Measurements from ENCODE around the gene B3GALT2. TPM values are rescaled to one million over a fixed set of nuclear protein-coding genes. Genes with fewer than 3 reads are reported as not detected.

The B3GALT2 gene
- total and polyA plus RNA-seq, 4 donors: 0.24 to 8.8 (median 0.71) TPM

GRCh38 chr1:193179094-193179493, 7.3 kb downstream of the B3GALT2 start:
- H3K9ac ChIP-seq (ENCODE audit: insufficient read depth in 1 of 2, low read length in 2 of 2): no peak overlapping the region
- H3K9me3 ChIP-seq (ENCODE audit: control insufficient read depth in 4 of 4, insufficient read depth in 3 of 4, low read length in 3 of 4): no peaks in the 10 kb centered on the region
- H3K27me3 ChIP-seq (ENCODE audit: control insufficient read depth in 3 of 3, insufficient read depth in 3 of 3, low read length in 2 of 3): no peaks in the 10 kb centered on the region
- H3K27ac ChIP-seq (ENCODE audit: low read depth in 1 of 2, low read length in 1 of 2): no peak overlapping the region
- no peak for ATAC-seq (ENCODE audit: insufficient read depth, low FRiP score)
- H3K4me1 ChIP-seq (ENCODE audit: control insufficient read depth in 5 of 5, insufficient read depth in 5 of 5, low read length in 5 of 5): peaks cover 0 to 21% (median 3%) of the 10 kb centered on the region in 5 donors
- no peak for TF ChIP-seq CTCF (IDR thresholded peaks at IDR 0.05; ENCODE audit: control extremely low read depth, extremely low read depth)
- DNase-seq: no peak
- peaks cover 0 to 11% (median 4%) of the 10 kb centered on the region in 4 donors for H3K36me3 ChIP-seq (ENCODE audit: control insufficient read depth in 4 of 4, insufficient read depth in 4 of 4, low read length in 4 of 4)
- WGBS, 2 donors: 41 to 46% methylated on average over 4 of the region's 4 CpGs
- H3K4me3 ChIP-seq: no peak overlapping the region

GRCh38 chr1:193176788-193177187, 9.6 kb downstream of the B3GALT2 start:
- DNase-seq (no peak), ATAC-seq (ENCODE audit: insufficient read depth, low FRiP score) (no peak)
- Histone ChIP-seq H3K27me3 (ENCODE audit: control insufficient read depth in 3 of 3, insufficient read depth in 3 of 3, low read length in 2 of 3) (no peaks in the 10 kb centered on the region), H3K4me1 (ENCODE audit: control insufficient read depth in 5 of 5, insufficient read depth in 5 of 5, low read length in 5 of 5) (peaks cover 0 to 10% (median 3%) of the 10 kb centered on the region in 5 donors), H3K27ac (ENCODE audit: low read depth in 1 of 2, low read length in 1 of 2) (no peak overlapping the region), H3K4me3 (no peak overlapping the region), H3K36me3 (ENCODE audit: control insufficient read depth in 4 of 4, insufficient read depth in 4 of 4, low read length in 4 of 4) (peaks cover 0 to 11% (median 5%) of the 10 kb centered on the region in 4 donors), H3K9ac (ENCODE audit: insufficient read depth in 1 of 2, low read length in 2 of 2) (no peak overlapping the region), H3K9me3 (ENCODE audit: control insufficient read depth in 4 of 4, insufficient read depth in 3 of 4, low read length in 3 of 4) (no peaks in the 10 kb centered on the region)
- no peak for TF ChIP-seq CTCF (IDR thresholded peaks at IDR 0.05; ENCODE audit: control extremely low read depth, extremely low read depth)

GRCh38 chr1:193176113-193176512, 10.3 kb downstream of the B3GALT2 start:
- H3K4me1 ChIP-seq (ENCODE audit: control insufficient read depth in 5 of 5, insufficient read depth in 5 of 5, low read length in 5 of 5): peaks cover 0 to 4% (median 3%) of the 10 kb centered on the region in 5 donors
- H3K9ac ChIP-seq (ENCODE audit: insufficient read depth in 1 of 2, low read length in 2 of 2): no peak overlapping the region
- no peak for ATAC-seq (ENCODE audit: insufficient read depth, low FRiP score)
- no peak for TF ChIP-seq CTCF (IDR thresholded peaks at IDR 0.05; ENCODE audit: control extremely low read depth, extremely low read depth)
- WGBS, 2 donors: 66 to 69% methylated on average over 1 of the region's 1 CpG
- no peaks in the 10 kb centered on the region for H3K9me3 ChIP-seq (ENCODE audit: control insufficient read depth in 4 of 4, insufficient read depth in 3 of 4, low read length in 3 of 4)
- no peak overlapping the region for H3K27ac ChIP-seq (ENCODE audit: low read depth in 1 of 2, low read length in 1 of 2)
- H3K27me3 ChIP-seq (ENCODE audit: control insufficient read depth in 3 of 3, insufficient read depth in 3 of 3, low read length in 2 of 3): no peaks in the 10 kb centered on the region
- no peak for DNase-seq
- no peak overlapping the region for H3K4me3 ChIP-seq
- H3K36me3 ChIP-seq (ENCODE audit: control insufficient read depth in 4 of 4, insufficient read depth in 4 of 4, low read length in 4 of 4): peaks cover 0 to 15% (median 6%) of the 10 kb centered on the region in 4 donors

- Histone ChIP-seq H3K36me3 (ENCODE audit: control insufficient read depth in 4 of 4, insufficient read depth in 4 of 4, low read length in 4 of 4) (peaks cover 8 to 16% (median 13%) of the 10 kb centered on the region in 4 donors), H3K27me3 (ENCODE audit: control insufficient read depth in 3 of 3, insufficient read depth in 3 of 3, low read length in 2 of 3) (no peaks in the 10 kb centered on the region), H3K9me3 (ENCODE audit: control insufficient read depth in 4 of 4, insufficient read depth in 3 of 4, low read length in 3 of 4) (no peaks in the 10 kb centered on the region), H3K27ac (ENCODE audit: low read depth in 1 of 2, low read length in 1 of 2) (no peak overlapping the region), H3K9ac (ENCODE audit: insufficient read depth in 1 of 2, low read length in 2 of 2) (no peak overlapping the region), H3K4me3 (no peak overlapping the region), H3K4me1 (ENCODE audit: control insufficient read depth in 5 of 5, insufficient read depth in 5 of 5, low read length in 5 of 5) (peaks cover 0 to 7% (median 0%) of the 10 kb centered on the region in 5 donors)
- DNase-seq (no peak), ATAC-seq (ENCODE audit: insufficient read depth, low FRiP score) (no peak)
- no peak for TF ChIP-seq CTCF (IDR thresholded peaks at IDR 0.05; ENCODE audit: control extremely low read depth, extremely low read depth)
- 76 to 85% methylated on average over 2 of the region's 2 CpGs for WGBS, 2 donors
Measured at GRCh38 chr1:193157360-193157759, 29.1 kb downstream of the B3GALT2 start.

Measured in lung (tissue), 12 donors.